Right atrium auricular region (tissue), 2 donors: ENCODE data around the gene PRMT2. TPM values are rescaled to one million over a fixed set of nuclear protein-coding genes. Genes with fewer than 3 reads are reported as not detected.

ENCODE experiments used
- DNase-seq: peaks from one replicate; pipeline ENCODE4 v3.0.0-alpha.2; 2019; ENCODE audit warnings: low spot score
- H3K27ac ChIP-seq, 2 donors: fragments of 200-600 bp; sonication (generic); 1 replicate in 1 of 2; 2 replicates in 1 of 2; pipeline ENCODE4 v1.5.1; 2016 to 2019
- H3K27me3 ChIP-seq, 2 donors: fragments of 200-600 bp; sonication (generic); one replicate each; pipeline versions ENCODE4 v1.5.1 to v1.6.0; 2017 to 2019
- H3K36me3 ChIP-seq: fragments of 200-600 bp; sonication (generic); one replicate; pipeline ENCODE4 v1.5.1; 2016
- H3K4me1 ChIP-seq, 2 donors: fragments of 200-600 bp; sonication (generic); one replicate each; pipeline versions ENCODE4 v1.5.1 to v1.6.0; 2017 to 2019
- H3K4me3 ChIP-seq, 2 donors: fragments of 200-600 bp; sonication (generic); 1 replicate in 1 of 2; 2 replicates in 1 of 2; pipeline ENCODE4 v1.5.1; 2017 to 2019; ENCODE audit warnings: mild to moderate bottlenecking in 1 of 2, moderate library complexity in 1 of 2
- H3K9me3 ChIP-seq, 2 donors: fragments of 200-600 bp; sonication (generic); one replicate each; pipeline ENCODE4 v1.5.1; 2019
- CTCF ChIP-seq, 2 donors: fragments of 200-600 bp; sonication (generic); IDR thresholded peaks; one replicate each; pipeline ENCODE4 v1.5.1; 2019; ENCODE audit warnings: antibody characterized with exemption in 2 of 2
- total RNA-seq, 2 donors: library from RNA; depleted of rRNA; stranded (reverse); fragments of >200 nt; gene quantifications; one replicate each; pipeline ENCODE4 v1.1.0, GENCODE V29; 2016

The PRMT2 gene
- total RNA-seq, 2 donors from 2014 or later = 36.7 to 60.5 TPM

DNA sequence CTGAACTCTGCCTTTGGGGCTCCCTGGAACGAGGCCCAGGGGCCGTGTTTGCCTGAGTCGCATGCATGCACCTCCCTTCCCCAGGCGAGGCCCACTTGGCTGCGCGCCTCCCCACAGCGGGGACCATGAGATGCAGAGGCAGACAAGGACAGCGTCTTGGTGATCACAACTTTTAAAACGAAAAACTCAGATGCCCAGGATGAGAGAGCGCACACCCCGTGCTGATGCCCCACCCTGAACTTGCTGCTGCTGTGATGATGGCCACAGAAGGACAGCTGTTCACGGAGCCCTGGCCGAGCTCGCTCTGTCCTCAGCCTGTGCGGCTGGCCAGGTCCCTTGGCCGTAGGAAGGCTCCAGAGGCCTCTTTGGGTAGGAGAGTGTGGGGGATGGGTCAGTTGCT is 11.4 kb upstream of the PRMT2 start:
- Histone ChIP-seq H3K27ac (no peak overlapping the region), H3K9me3 (peaks cover 0 to 20% of the 10 kb centered on the region in 2 donors), H3K4me3 (no peak overlapping the region), H3K4me1 (no peaks in the 10 kb centered on the region), H3K36me3 (no peaks in the 10 kb centered on the region), H3K27me3 (no peaks in the 10 kb centered on the region)
- DNase-seq = no peak
- no peak for TF ChIP-seq CTCF (IDR thresholded peaks at IDR 0.05)

DNA sequence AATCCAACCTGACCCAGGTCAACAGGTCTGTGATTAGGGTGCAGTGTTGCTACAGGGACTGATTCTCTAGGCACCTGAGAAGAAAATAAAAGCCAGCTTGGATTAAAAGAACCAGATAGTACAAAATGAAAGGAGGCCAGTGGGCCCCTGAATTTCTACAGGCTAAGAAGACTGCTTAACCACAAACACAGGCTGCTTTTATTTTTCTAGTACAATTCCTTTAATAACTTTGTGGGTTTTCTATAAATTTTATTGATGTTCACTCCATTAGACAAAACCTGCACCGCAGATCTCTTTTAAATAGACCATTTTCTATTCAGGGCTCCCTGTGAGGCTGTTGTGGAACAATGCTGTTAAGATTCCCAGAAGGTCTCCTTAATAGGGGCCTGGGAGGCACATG is 9.7 kb upstream of the PRMT2 start:
- Histone ChIP-seq H3K27ac (no peak overlapping the region), H3K4me1 (no peaks in the 10 kb centered on the region), H3K27me3 (no peaks in the 10 kb centered on the region), H3K4me3 (no peak overlapping the region), H3K36me3 (no peaks in the 10 kb centered on the region), H3K9me3 (peaks cover 0 to 20% of the 10 kb centered on the region in 2 donors)
- TF ChIP-seq CTCF (IDR thresholded peaks at IDR 0.05) = no peak
- no peak for DNase-seq

- H3K4me1 ChIP-seq = no peaks in the 10 kb centered on the region
- no peaks in the 10 kb centered on the region for H3K27me3 ChIP-seq
- no peak for DNase-seq
- no peak overlapping the region for H3K27ac ChIP-seq
- H3K4me3 ChIP-seq = no peak overlapping the region
- H3K9me3 ChIP-seq = peaks cover 0 to 20% of the 10 kb centered on the region in 2 donors
- no peak for TF ChIP-seq CTCF (IDR thresholded peaks at IDR 0.05)
- no peaks in the 10 kb centered on the region for H3K36me3 ChIP-seq
These were observed 8.9 kb upstream of the PRMT2 start for GRCh38 chr21:46626536-46626935.

DNA sequence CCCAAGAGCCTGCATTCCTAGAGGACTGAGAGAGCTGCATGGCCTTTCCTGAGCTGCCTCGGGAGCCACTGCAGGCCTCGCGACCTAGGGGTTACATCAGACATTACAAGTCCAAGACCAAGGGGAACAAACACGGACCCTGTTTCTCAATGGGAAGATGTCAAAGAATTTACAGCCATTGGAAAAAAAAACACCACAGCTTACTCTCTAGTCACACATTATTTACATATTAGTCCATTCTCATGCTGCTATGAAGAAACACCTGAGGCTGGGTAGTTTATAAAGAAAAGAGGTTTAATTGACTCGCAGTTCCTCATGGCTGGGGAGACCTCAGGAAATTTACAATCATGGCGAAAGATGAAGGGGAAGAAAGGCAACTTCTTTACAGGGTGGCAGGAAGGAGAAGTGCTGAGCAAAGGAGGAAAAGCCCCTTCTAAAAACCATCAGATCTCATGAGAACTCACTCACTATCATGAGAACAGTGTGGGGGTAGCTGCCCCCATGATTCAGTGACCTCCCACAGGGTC is 8.4 kb upstream of the PRMT2 start:
- no peak overlapping the region for H3K27ac ChIP-seq
- no peak for TF ChIP-seq CTCF (IDR thresholded peaks at IDR 0.05)
- H3K27me3 ChIP-seq = no peaks in the 10 kb centered on the region
- no peak for DNase-seq
- H3K4me3 ChIP-seq = no peak overlapping the region
- no peaks in the 10 kb centered on the region for H3K36me3 ChIP-seq
- H3K4me1 ChIP-seq = no peaks in the 10 kb centered on the region
- peaks cover 0 to 20% of the 10 kb centered on the region in 2 donors for H3K9me3 ChIP-seq

DNA sequence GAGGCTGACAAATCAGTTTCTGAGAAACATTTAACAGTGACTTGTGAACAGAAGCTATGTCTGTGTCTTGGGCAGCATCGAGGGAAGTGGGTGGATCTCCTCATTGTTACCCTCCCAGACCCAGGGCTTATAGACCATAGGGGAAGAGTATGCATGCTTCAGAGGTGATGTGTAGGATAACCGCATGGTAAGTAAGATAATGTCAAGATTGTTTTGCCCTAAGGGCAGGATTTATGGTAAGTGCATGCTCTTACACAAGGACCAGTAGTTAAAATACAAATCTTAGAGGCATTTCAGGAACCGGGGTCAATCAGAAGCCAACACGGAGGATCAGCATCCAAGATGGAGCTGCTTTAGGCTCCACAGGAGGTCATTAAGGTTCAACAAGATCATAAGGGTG is 7.7 kb upstream of the PRMT2 start:
- no peaks in the 10 kb centered on the region for H3K27me3 ChIP-seq
- H3K4me1 ChIP-seq = no peaks in the 10 kb centered on the region

More for the DNA sequence above, 7.7 kb upstream of the PRMT2 start:
- no peak overlapping the region for H3K27ac ChIP-seq
- DNase-seq = no peak
- H3K9me3 ChIP-seq = peaks cover 0 to 20% of the 10 kb centered on the region in 2 donors
- no peak overlapping the region for H3K4me3 ChIP-seq
- no peak for TF ChIP-seq CTCF (IDR thresholded peaks at IDR 0.05)
- H3K36me3 ChIP-seq = no peaks in the 10 kb centered on the region
